ENCODE measurements around the gene SLC26A1. TPM values are rescaled to one million over a fixed set of nuclear protein-coding genes. Genes with fewer than 3 reads are reported as not detected.

The SLC26A1 gene
- total RNA-seq, 6 experiments from 2014 or later, result 9.6 to 30.9 (median 23.0) TPM

DNA sequence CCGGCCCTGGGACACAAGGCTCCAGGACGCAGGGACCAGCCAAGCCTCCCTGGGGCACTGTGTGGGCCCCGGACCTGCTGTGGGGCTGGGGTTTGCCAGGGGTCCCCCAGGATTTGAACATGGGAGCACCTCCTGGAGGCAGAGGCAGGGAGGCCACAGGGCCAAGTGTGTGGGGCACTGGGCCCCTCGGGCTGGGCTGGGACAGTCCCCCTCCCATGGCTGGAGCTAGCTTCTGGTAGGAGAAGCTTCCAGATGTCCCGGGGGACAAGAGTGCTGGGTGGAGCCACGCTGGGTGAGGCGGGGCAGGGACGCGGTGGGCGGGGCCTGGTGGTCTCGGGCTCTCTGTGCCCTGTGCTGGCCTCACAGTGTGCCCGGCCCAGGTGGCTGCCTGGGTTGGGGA, 36.8 kb upstream of the SLC26A1 start:
- Histone ChIP-seq H3K4me1 (no peaks in the 10 kb centered on the region), H3K27ac (no peak overlapping the region), H3K9me3 (no peaks in the 10 kb centered on the region), H3K27me3 (no peaks in the 10 kb centered on the region), H3K4me3 (no peak overlapping the region), H3K36me3 (peaks cover 0 to 5% (median under 1%) of the 10 kb centered on the region in 4 donors)
- 50% methylated on average over 1 of the region's 12 CpGs for WGBS (ENCODE audit: insufficient coverage, low coverage, low lambda C conversion rate, missing lambda C conversion rate)
- intact Hi-C loops (cut with DNase I), result no loop called here
- TF ChIP-seq, protein P1, sequence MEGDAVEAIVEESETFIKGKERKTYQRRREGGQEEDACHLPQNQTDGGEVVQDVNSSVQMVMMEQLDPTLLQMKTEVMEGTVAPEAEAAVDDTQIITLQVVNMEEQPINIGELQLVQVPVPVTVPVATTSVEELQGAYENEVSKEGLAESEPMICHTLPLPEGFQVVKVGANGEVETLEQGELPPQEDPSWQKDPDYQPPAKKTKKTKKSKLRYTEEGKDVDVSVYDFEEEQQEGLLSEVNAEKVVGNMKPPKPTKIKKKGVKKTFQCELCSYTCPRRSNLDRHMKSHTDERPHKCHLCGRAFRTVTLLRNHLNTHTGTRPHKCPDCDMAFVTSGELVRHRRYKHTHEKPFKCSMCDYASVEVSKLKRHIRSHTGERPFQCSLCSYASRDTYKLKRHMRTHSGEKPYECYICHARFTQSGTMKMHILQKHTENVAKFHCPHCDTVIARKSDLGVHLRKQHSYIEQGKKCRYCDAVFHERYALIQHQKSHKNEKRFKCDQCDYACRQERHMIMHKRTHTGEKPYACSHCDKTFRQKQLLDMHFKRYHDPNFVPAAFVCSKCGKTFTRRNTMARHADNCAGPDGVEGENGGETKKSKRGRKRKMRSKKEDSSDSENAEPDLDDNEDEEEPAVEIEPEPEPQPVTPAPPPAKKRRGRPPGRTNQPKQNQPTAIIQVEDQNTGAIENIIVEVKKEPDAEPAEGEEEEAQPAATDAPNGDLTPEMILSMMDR (IDR thresholded peaks at IDR 0.05), result no peak
- no peak for TF ChIP-seq POLR2A (IDR thresholded peaks at IDR 0.05)
- DNase-seq (no peak), ATAC-seq (no peak)

- 35% methylated on average over 5 of the region's 17 CpGs for WGBS (ENCODE audit: insufficient coverage, low coverage, low lambda C conversion rate, missing lambda C conversion rate)
- no peak for ATAC-seq
Measured at GRCh38 chr4:1029529-1029928, 36.3 kb upstream of the SLC26A1 start.

DNA sequence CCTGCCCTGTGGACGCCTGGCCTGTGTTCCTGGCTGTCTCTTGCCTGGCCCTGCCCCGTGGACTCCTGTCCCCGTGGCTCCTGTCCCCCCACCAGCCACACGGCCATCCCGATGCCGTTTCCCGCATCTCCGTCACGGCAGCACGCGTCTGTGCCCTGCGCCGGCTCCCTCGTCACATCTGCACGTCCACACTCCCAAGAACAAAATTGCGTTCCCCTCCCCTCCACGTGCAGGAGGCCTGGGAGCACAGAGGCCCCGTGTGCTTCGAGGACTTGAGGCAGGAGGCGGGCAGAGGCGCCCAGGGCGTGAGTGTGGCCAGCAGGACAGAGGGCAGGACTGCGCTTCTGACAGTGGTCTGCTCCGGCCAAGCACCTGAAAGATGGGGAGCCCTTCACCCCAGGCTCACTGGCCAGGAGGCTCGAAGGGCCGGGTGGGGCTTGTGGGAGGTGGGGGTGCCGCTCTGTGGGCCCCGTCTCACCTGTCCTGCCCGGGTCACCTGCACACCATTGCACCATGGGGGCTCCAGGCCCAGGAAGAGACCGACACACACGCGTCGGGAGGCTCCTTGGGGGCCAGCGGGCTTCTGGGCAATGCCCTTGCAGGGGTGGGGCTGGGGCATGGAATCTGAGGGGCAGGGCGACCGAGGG, 35.5 kb upstream of the SLC26A1 start:
- intact Hi-C loops (cut with DNase I), result loop anchor here in 1 of 2 donors (10.0 kb wide), 1 partner anchor 196 kb away; no protein-coding TSS in a partner anchor
- H3K4me3 ChIP-seq, result no peak overlapping the region
- TF ChIP-seq, protein P1 (IDR thresholded peaks at IDR 0.05), result no peak
- TF ChIP-seq POLR2A (IDR thresholded peaks at IDR 0.05), result no peak
- DNase-seq, result no peak
- H3K36me3 ChIP-seq, result peaks cover 0 to 10% (median 5%) of the 10 kb centered on the region in 4 donors
- 66% methylated on average over 10 of the region's 36 CpGs for WGBS (ENCODE audit: insufficient coverage, low coverage, low lambda C conversion rate, missing lambda C conversion rate)
- H3K4me1 ChIP-seq, result no peaks in the 10 kb centered on the region
- H3K27me3 ChIP-seq, result no peaks in the 10 kb centered on the region
- ATAC-seq, result no peak
- H3K9me3 ChIP-seq, result no peaks in the 10 kb centered on the region
- H3K27ac ChIP-seq, result no peak overlapping the region

More at GRCh38 chr4:1029529-1029928, 36.3 kb upstream of the SLC26A1 start:
- Histone ChIP-seq H3K9me3 (no peaks in the 10 kb centered on the region), H3K27ac (no peak overlapping the region), H3K4me3 (no peak overlapping the region), H3K27me3 (no peaks in the 10 kb centered on the region), H3K36me3 (peaks cover 0 to 8% (median 3%) of the 10 kb centered on the region in 4 donors), H3K4me1 (no peaks in the 10 kb centered on the region)
- no peak for TF ChIP-seq POLR2A (IDR thresholded peaks at IDR 0.05)
- TF ChIP-seq, protein P1 (IDR thresholded peaks at IDR 0.05), result no peak
- no peak for DNase-seq
- intact Hi-C loops (cut with DNase I), result loop anchor here in 1 of 2 donors (10.0 kb wide), 1 partner anchor 195 kb away; no protein-coding TSS in a partner anchor

GRCh38 chr4:1027915-1028238, 34.7 kb upstream of the SLC26A1 start:
- Histone ChIP-seq H3K9me3 (no peaks in the 10 kb centered on the region), H3K4me3 (no peak overlapping the region), H3K27ac (no peak overlapping the region), H3K36me3 (peaks cover 0 to 10% (median 5%) of the 10 kb centered on the region in 4 donors), H3K4me1 (no peaks in the 10 kb centered on the region), H3K27me3 (no peaks in the 10 kb centered on the region)
- no CpG with 5 or more reads among the region's 9 CpGs for WGBS (ENCODE audit: insufficient coverage, low coverage, low lambda C conversion rate, missing lambda C conversion rate)
- TF ChIP-seq, protein P1 (IDR thresholded peaks at IDR 0.05), result no peak
- no peak for TF ChIP-seq POLR2A (IDR thresholded peaks at IDR 0.05)
- ATAC-seq (peak; percentile 6 to 25 (median 18)), DNase-seq (no peak)
- intact Hi-C loops (cut with DNase I), result loop anchor here in 1 of 2 donors (10.0 kb wide), 1 partner anchor 197 kb away; no protein-coding TSS in a partner anchor
